ENCODE results near the gene TSPAN4. TPM values are rescaled to one million over a fixed set of nuclear protein-coding genes. Genes with fewer than 3 reads are reported as not detected.

TSPAN4 gene
- total RNA-seq, 1 experiment from 2014 or later, result 50.3 TPM

DNA sequence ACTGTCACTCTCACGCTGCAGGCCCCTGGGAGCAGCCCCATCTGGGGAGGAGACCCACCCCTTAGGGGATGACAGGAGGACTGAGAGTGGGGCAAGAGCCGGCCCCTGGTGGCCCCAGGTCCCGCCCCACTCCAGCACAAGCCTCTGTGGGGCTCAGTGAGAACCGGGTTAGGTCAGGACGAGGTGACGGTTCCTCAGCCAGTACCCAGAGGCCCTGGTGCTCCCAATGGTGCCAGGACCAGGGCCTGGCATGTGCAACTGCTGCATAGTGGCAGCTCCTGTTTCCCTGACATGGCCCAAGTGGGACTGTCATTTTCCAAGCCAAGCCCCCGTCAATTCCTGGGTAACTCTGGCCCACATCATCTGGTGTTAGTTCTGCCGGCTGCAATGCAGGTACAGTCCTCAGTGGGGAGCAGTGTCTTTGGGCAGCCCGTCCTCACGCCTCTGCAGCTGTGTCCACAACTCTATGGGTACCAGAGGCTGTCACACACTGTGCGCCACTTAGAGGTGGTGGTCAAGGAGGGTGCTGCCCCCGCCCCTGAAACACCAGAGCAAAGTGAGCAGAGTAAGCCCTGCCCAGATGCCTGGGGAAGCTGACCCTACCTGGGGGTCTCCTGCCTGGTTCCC is 52.0 kb downstream of the TSPAN4 start:
- no peak for DNase-seq (ENCODE audit: low read depth, low spot score)
- Histone ChIP-seq H3K27ac (ENCODE audit: low read depth, low read length) (no peak overlapping the region; the same call in 1 of the 2 replicates), H3K9ac (ENCODE audit: low read length) (no peak overlapping the region), H3K79me2 (ENCODE audit: insufficient read depth, low read length) (no peaks in the 10 kb centered on the region), H3K9me2 (ENCODE audit: insufficient read depth) (no peaks in the 10 kb centered on the region), H2AFZ (ENCODE audit: low read depth, low read length, poor library complexity, severe bottlenecking) (no peak overlapping the region), H3K4me3 (replicated peaks in 1 of 2; ENCODE audit: low read depth in 1 of 2, low read length in 2 of 2) (no peak overlapping the region), H3K4me2 (ENCODE audit: low read length) (no peak overlapping the region), H3K9me3 (ENCODE audit: control insufficient read depth in 1 of 2, insufficient read depth in 1 of 2, low read depth in 1 of 2, low read length in 2 of 2) (no peaks in the 10 kb centered on the region), H3K4me1 (ENCODE audit: control insufficient read depth in 1 of 2, insufficient read depth in 2 of 2, low read length in 2 of 2) (peaks cover 5 to 7% of the 10 kb centered on the region in 2 experiments; a peak in 3 of 4 replicates), H3K27me3 (ENCODE audit: insufficient read depth, low read length) (no peaks in the 10 kb centered on the region), H3K36me3 (ENCODE audit: control insufficient read depth in 1 of 2, insufficient read depth in 2 of 2, low read length in 2 of 2) (peaks cover 0 to 4% of the 10 kb centered on the region in 2 experiments; a peak in 1 of 4 replicates), H4K20me1 (ENCODE audit: insufficient read depth) (no peaks in the 10 kb centered on the region)
- no TSS peak for BruUV-seq (replicated peaks)
- TF ChIP-seq ELF1 (IDR thresholded peaks at IDR 0.05; ENCODE audit: borderline replicate concordance, low read depth) (no peak), TCF7L2 (IDR thresholded peaks at IDR 0.05; ENCODE audit: borderline replicate concordance, extremely low read depth, insufficient read depth, insufficient read length) (no peak), EZH2phosphoT487 (IDR thresholded peaks at IDR 0.05; ENCODE audit: borderline replicate concordance) (no peak), SIN3A (IDR thresholded peaks at IDR 0.05; ENCODE audit: low read depth) (no peak), JUND (IDR thresholded peaks at IDR 0.05) (no peak), SRF (IDR thresholded peaks at IDR 0.05; ENCODE audit: low read depth) (no peak)
- TF ChIP-seq, protein P1, sequence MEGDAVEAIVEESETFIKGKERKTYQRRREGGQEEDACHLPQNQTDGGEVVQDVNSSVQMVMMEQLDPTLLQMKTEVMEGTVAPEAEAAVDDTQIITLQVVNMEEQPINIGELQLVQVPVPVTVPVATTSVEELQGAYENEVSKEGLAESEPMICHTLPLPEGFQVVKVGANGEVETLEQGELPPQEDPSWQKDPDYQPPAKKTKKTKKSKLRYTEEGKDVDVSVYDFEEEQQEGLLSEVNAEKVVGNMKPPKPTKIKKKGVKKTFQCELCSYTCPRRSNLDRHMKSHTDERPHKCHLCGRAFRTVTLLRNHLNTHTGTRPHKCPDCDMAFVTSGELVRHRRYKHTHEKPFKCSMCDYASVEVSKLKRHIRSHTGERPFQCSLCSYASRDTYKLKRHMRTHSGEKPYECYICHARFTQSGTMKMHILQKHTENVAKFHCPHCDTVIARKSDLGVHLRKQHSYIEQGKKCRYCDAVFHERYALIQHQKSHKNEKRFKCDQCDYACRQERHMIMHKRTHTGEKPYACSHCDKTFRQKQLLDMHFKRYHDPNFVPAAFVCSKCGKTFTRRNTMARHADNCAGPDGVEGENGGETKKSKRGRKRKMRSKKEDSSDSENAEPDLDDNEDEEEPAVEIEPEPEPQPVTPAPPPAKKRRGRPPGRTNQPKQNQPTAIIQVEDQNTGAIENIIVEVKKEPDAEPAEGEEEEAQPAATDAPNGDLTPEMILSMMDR (IDR thresholded peaks at IDR 0.05 in 2 of 3, conservative IDR thresholded peaks at IDR 0.05 in 1 of 3; ENCODE audit: borderline replicate concordance in 1 of 3, insufficient read depth in 1 of 3, low read depth in 2 of 3, low read length in 2 of 3), result 0 out of 6 replicates have a peak, but pooled peaks of 1 of the 3 experiments have one; percentile 23
- POLR2A ChIA-PET, result no interaction called here
- intact Hi-C loops (cut with micrococcal nuclease), result no loop called here
- peak; percentile 47 for ATAC-seq
- CTCF ChIA-PET, result interaction anchor here (0.7 kb wide), 1 partner anchor 28 kb away, joined by 4 read pairs; no protein-coding TSS in a partner anchor
- RAD21 ChIA-PET (ENCODE audit: low non-redundant PET in 1 of 2, low total read pairs in 2 of 2, uncharacterized antibody in 2 of 2, unreplicated experiment in 2 of 2), result no interaction called here

All from HCT116 (cell line).